ENCODE measurements around the gene SLC39A1. TPM values are rescaled to one million over a fixed set of nuclear protein-coding genes. Genes with fewer than 3 reads are reported as not detected.

SLC39A1 gene
- total and polyA plus RNA-seq, 2 of the 8 experiments (the other 6 are each of a cell fraction or from before 2014, with no cell fraction given): 238 to 337 TPM

GRCh38 chr1:153926405-153926804 lies 36.9 kb downstream of the SLC39A1 start:
- H4K8ac ChIP-seq (ENCODE audit: extremely low read depth, insufficient read depth, low read length): no peak overlapping the region
- H3K79me1 ChIP-seq (ENCODE audit: low read depth, low read length): no peaks in the 10 kb centered on the region
- H3K56ac ChIP-seq (replicated peaks; ENCODE audit: insufficient read length, low read depth, low read length): no peak overlapping the region
- ChIA-PET POLR2A (ENCODE audit: partially characterized antibody) (interaction anchor here (0.6 to 7.9 kb wide), 6 partner anchors 8 to 131 kb away, joined by 3 to 73 read pairs (median 4); partner anchors contain the start of genes CREB3L4, DENND4B and RAB13), CTCF (ENCODE audit: partially characterized antibody) (interaction anchor here (0.6 to 1.1 kb wide), 3 partner anchors 95 to 393 kb away, joined by 4 read pairs; no protein-coding TSS in a partner anchor)
- no peak overlapping the region for H3K9ac ChIP-seq (replicated peaks in 1 of 4; ENCODE audit: extremely low read depth in 1 of 4, low read depth in 3 of 4, low read length in 3 of 4)
- no peak overlapping the region for H2AFZ ChIP-seq (ENCODE audit: low read length)
- H3K79me2 ChIP-seq (ENCODE audit: control insufficient read depth in 1 of 2, insufficient read depth in 2 of 2, low read length in 2 of 2): peaks cover 6% of the 10 kb centered on the region in 2 experiments
- no peaks in the 10 kb centered on the region for H3K27me3 ChIP-seq (replicated peaks in 1 of 4; ENCODE audit: control insufficient read depth in 3 of 4, extremely low read depth in 1 of 4, insufficient read depth in 3 of 4, low read length in 3 of 4)
- no peak overlapping the region for H2BK15ac ChIP-seq (ENCODE audit: low read length)
- 91% methylated on average over 4 of the region's 4 CpGs; no CpG with 5 or more reads in 1 of the 2 experiments for WGBS, 2 experiments (ENCODE audit: extremely low coverage in 1 of 2, insufficient coverage in 1 of 2, insufficient read length in 1 of 2, insufficient replicate concordance in 2 of 2, low coverage in 1 of 2, low lambda C conversion rate in 2 of 2, missing lambda C conversion rate in 1 of 2)
- peaks cover 13% of the 10 kb centered on the region for H3K23me2 ChIP-seq (ENCODE audit: low read depth, low read length)
- no peak overlapping the region for H2BK12ac ChIP-seq (ENCODE audit: low read depth, low read length)
- H2BK120ac ChIP-seq (replicated peaks; ENCODE audit: low read depth, low read length): no peak overlapping the region
- peaks cover 0 to 8% (median 3%) of the 10 kb centered on the region in 4 experiments; a peak in 7 of 8 replicates for H3K36me3 ChIP-seq (ENCODE audit: control insufficient read depth in 2 of 4, insufficient read depth in 4 of 4, low read length in 3 of 4)
- no peak overlapping the region for H4K5ac ChIP-seq (ENCODE audit: insufficient read length, low read depth, low read length)
- peaks cover 0 to 7% of the 10 kb centered on the region in 2 experiments for H4K20me1 ChIP-seq (replicated peaks in 1 of 2; ENCODE audit: control insufficient read depth in 1 of 2, insufficient read depth in 2 of 2, low read length in 2 of 2)
- H3K4me2 ChIP-seq (ENCODE audit: insufficient read depth in 1 of 2, low read depth in 2 of 2, low read length in 2 of 2): no peak overlapping the region
- H3K23ac ChIP-seq (ENCODE audit: insufficient read length): no peak overlapping the region
- DNase-seq (ENCODE audit: low read depth in 1 of 2, low spot score in 2 of 2) (no peak), FAIRE-seq (no peak)
- no peaks in the 10 kb centered on the region for H3K9me3 ChIP-seq (ENCODE audit: insufficient read depth in 2 of 2, low read depth in 1 of 2, low read length in 1 of 2)
- H3K27ac ChIP-seq (ENCODE audit: low read depth, low read length): no peak overlapping the region
- H3K18ac ChIP-seq (ENCODE audit: extremely low read depth, low read length): no peak overlapping the region
- H4K91ac ChIP-seq (replicated peaks; ENCODE audit: insufficient read length, low read length): no peak overlapping the region
- no peak overlapping the region for H2BK5ac ChIP-seq (ENCODE audit: low read depth, low read length)
- no peak overlapping the region for H3K14ac ChIP-seq (ENCODE audit: insufficient read length)
- H3K4me3 ChIP-seq (ENCODE audit: extremely low read depth in 1 of 4, insufficient read depth in 2 of 4, low read depth in 3 of 4, low read length in 4 of 4): no peak overlapping the region
- peaks cover 0 to 2% (median 0%) of the 10 kb centered on the region in 4 experiments; a peak in 1 of 7 replicates for H3K4me1 ChIP-seq (replicated peaks in 1 of 4; ENCODE audit: control insufficient read depth in 3 of 4, insufficient read depth in 4 of 4, low read length in 3 of 4)
- no peak overlapping the region for H2BK20ac ChIP-seq (ENCODE audit: low read length)
- H3K4ac ChIP-seq (replicated peaks; ENCODE audit: insufficient read length, low read depth, low read length): no peak overlapping the region
- H2AK5ac ChIP-seq (ENCODE audit: low read depth, low read length): no peak overlapping the region
- TF ChIP-seq ZNF274 (IDR thresholded peaks at IDR 0.05; ENCODE audit: borderline replicate concordance, extremely low read depth, low read length) (no peak), KDM4A (IDR thresholded peaks at IDR 0.05; ENCODE audit: low read depth, low read length, severe bottlenecking) (no peak), MAX (IDR thresholded peaks at IDR 0.05) (no peak), SUZ12 (IDR thresholded peaks at IDR 0.05; ENCODE audit: low read length) (no peak), PHF8 (conservative IDR thresholded peaks at IDR 0.05; ENCODE audit: low read depth, low read length) (no peak), CBX8 (IDR thresholded peaks at IDR 0.05; ENCODE audit: borderline replicate concordance, low read depth, low read length) (no peak), CBX5 (IDR thresholded peaks at IDR 0.05; ENCODE audit: low read depth, low read length) (no peak), POLR2A (IDR thresholded peaks at IDR 0.05; ENCODE audit: control extremely low read depth in 1 of 2, low read depth in 2 of 2, low read length in 2 of 2) (no peak), ASH2L (IDR thresholded peaks at IDR 0.05; ENCODE audit: low read length) (no peak), CREB1 (IDR thresholded peaks at IDR 0.05) (no peak), BCL11A (IDR thresholded peaks at IDR 0.05; ENCODE audit: low read depth in 2 of 2, low read length in 2 of 2) (no peak), BRCA1 (IDR thresholded peaks at IDR 0.05; ENCODE audit: low read depth, low read length) (no peak), SAP30 (IDR thresholded peaks at IDR 0.05; ENCODE audit: insufficient read depth, insufficient replicate concordance, low read length) (no peak), POLR2AphosphoS5 (IDR thresholded peaks at IDR 0.05; ENCODE audit: low read depth, low read length) (no peak), TAF1 (IDR thresholded peaks at IDR 0.05; ENCODE audit: low read depth, low read length) (no peak)
